Esophagus muscularis mucosa (tissue), 4 donors: ENCODE measurements around the gene INSIG1. TPM values are rescaled to one million over a fixed set of nuclear protein-coding genes. Genes with fewer than 3 reads are reported as not detected.

Experiments
- DNase-seq: peaks from one replicate; pipeline ENCODE4 v3.0.0-alpha.2; 2017; ENCODE audit errors: extremely low spot score
- H3K27ac ChIP-seq, 4 donors: fragments of 200-600 bp; sonication (generic); replicated peaks in 1 of 4; 1 replicate in 3 of 4; 2 replicates in 1 of 4; pipeline ENCODE4 v1.5.1; 2016 to 2019; ENCODE audit warnings: mild to moderate bottlenecking in 1 of 4
- H3K27me3 ChIP-seq, 4 donors: fragments of 200-600 bp; sonication (generic); one replicate each; pipeline versions ENCODE4 v1.5.1 to v1.6.0; 2016 to 2019
- H3K36me3 ChIP-seq, 4 donors: fragments of 200-600 bp; sonication (generic); one replicate each; pipeline ENCODE4 v1.5.1; 2016 to 2019
- H3K4me1 ChIP-seq, 4 donors: fragments of 200-600 bp; sonication (generic); one replicate each; pipeline ENCODE4 v1.5.1; 2016 to 2019
- H3K4me3 ChIP-seq, 4 donors: fragments of 200-600 bp; sonication (generic); 1 replicate in 2 of 4; 2 replicates in 2 of 4; pipeline ENCODE4 v1.5.1; 2016 to 2019; ENCODE audit warnings: mild to moderate bottlenecking in 4 of 4, moderate library complexity in 1 of 4
- H3K9me3 ChIP-seq, 4 donors: fragments of 200-600 bp; sonication (generic); 1 replicate in 3 of 4; 2 replicates in 1 of 4; pipeline ENCODE4 v1.5.1; 2016 to 2019
- CTCF ChIP-seq, 3 experiments: fragments of 200-600 bp in 2 of 3; fragments of 450-650 bp in 1 of 3; sonication (generic) in 2 of 3; IDR thresholded peaks; one replicate each; pipeline ENCODE4 v1.5.1; 2017 to 2019; ENCODE audit warnings: antibody characterized with exemption in 3 of 3, mild to moderate bottlenecking in 2 of 3, moderate library complexity in 1 of 3
- EP300 ChIP-seq: sonication (generic); formaldehyde crosslinking; IDR thresholded peaks from one replicate; pipeline ENCODE4 v1.6.1; 2017; ENCODE audit warnings: antibody characterized with exemption
- POLR2A ChIP-seq: fragments of 450-650 bp; IDR thresholded peaks from one replicate; pipeline ENCODE4 v1.6.1; 2017; ENCODE audit warnings: antibody characterized with exemption, moderate library complexity, mild to moderate bottlenecking, low read depth
- POLR2AphosphoS5 ChIP-seq, 2 donors: sonication (generic); formaldehyde crosslinking; IDR thresholded peaks; one replicate each; pipeline ENCODE4 v1.6.1; 2017; ENCODE audit warnings: antibody characterized with exemption in 2 of 2
- WGBS: methylation state at CpG from one replicate; pipeline ENCODE4 v1.1.5; 2018; 5-methylcytosine and 5-hydroxymethylcytosine counted together
- intact Hi-C: fragments of 100-400 bp; cut with DNase I; formaldehyde crosslinking; loops from one replicate; pipeline ENCODE4 v1.15.1; 2023
- total RNA-seq, 4 donors: library from RNA; depleted of rRNA; stranded (reverse); fragments of >200 nt; gene quantifications; one replicate each; pipeline versions ENCODE4 v1.1.0 to v1.2.1, GENCODE V29; 2016

Gene INSIG1
- total RNA-seq, 4 donors from 2014 or later: 25.3 to 63.5 (median 37.7) TPM

DNA sequence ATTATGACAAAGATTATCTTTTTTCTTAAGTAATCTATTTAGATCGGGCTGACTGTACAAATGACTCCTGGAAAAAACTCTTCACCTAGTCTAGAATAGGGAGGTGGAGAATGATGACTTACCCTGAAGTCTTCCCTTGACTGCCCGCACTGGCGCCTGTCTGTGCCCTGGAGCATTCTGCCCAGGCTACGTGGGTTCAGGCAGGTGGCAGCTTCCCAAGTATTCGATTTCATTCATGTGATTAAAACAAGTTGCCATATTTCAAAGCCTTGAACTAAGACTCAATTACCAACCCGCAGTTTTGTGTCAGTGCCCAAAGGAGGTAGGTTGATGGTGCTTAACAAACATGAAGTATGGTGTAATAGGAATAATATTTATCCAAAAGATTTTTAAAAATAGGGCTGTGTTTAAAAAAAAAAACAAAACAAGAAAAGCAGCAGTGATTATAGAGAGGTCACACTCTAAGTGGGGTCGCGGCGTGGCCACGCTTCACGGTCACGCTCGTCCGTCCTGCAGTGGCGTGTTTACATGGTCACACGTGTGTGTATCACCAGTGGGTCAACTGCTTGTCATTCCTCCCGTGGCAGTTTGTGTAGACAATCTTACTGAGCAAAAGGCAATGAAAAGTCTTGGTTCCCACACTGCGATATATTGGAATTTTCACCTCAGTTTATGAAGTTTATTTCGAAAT lies 10.8 kb downstream of the INSIG1 start:
- no peak for DNase-seq
- Histone ChIP-seq H3K4me3 (no peak overlapping the region), H3K9me3 (no peaks in the 10 kb centered on the region), H3K36me3 (peaks cover 4 to 81% (median 53%) of the 10 kb centered on the region in 4 donors), H3K27me3 (no peaks in the 10 kb centered on the region), H3K4me1 (no peaks in the 10 kb centered on the region), H3K27ac (no peak overlapping the region)
- intact Hi-C loops: no loop called here
- WGBS: 89% methylated on average over 19 of the region's 19 CpGs
- TF ChIP-seq POLR2A (no peak), EP300 (no peak), CTCF (IDR thresholded peaks at IDR 0.05) (no peak), POLR2AphosphoS5 (IDR thresholded peaks at IDR 0.05) (no peak)

GRCh38 chr7:155309021-155309338 lies 11.3 kb downstream of the INSIG1 start:
- no peak overlapping the region for H3K4me3 ChIP-seq
- no peaks in the 10 kb centered on the region for H3K9me3 ChIP-seq
- no peak overlapping the region for H3K27ac ChIP-seq
- WGBS: 71% methylated on average over 1 of the region's 1 CpG
- no peaks in the 10 kb centered on the region for H3K27me3 ChIP-seq
- intact Hi-C loops: no loop called here
- TF ChIP-seq EP300 (no peak), CTCF (IDR thresholded peaks at IDR 0.05) (no peak), POLR2AphosphoS5 (IDR thresholded peaks at IDR 0.05) (no peak), POLR2A (no peak)
- no peak for DNase-seq
- peaks cover 4 to 76% (median 51%) of the 10 kb centered on the region in 4 donors for H3K36me3 ChIP-seq
- H3K4me1 ChIP-seq: no peaks in the 10 kb centered on the region

GRCh38 chr7:155310425-155311114 lies 12.9 kb downstream of the INSIG1 start:
- no peaks in the 10 kb centered on the region for H3K9me3 ChIP-seq
- WGBS: 91% methylated on average over 10 of the region's 13 CpGs
- no peaks in the 10 kb centered on the region for H3K27me3 ChIP-seq
- peaks cover 4 to 61% (median 44%) of the 10 kb centered on the region in 4 donors for H3K36me3 ChIP-seq
- no peak overlapping the region for H3K27ac ChIP-seq
- intact Hi-C loops: no loop called here
- DNase-seq: no peak
- TF ChIP-seq POLR2AphosphoS5 (IDR thresholded peaks at IDR 0.05) (no peak), POLR2A (no peak), EP300 (no peak), CTCF (IDR thresholded peaks at IDR 0.05) (no peak)
- no peaks in the 10 kb centered on the region for H3K4me1 ChIP-seq
- no peak overlapping the region for H3K4me3 ChIP-seq

- no peak for DNase-seq
- intact Hi-C loops: no loop called here
- WGBS: 78% methylated on average over 8 of the region's 8 CpGs
These were observed 14.3 kb downstream of the INSIG1 start for GRCh38 chr7:155311826-155312537.

More at GRCh38 chr7:155311826-155312537, 14.3 kb downstream of the INSIG1 start:
- Histone ChIP-seq H3K9me3 (no peaks in the 10 kb centered on the region), H3K27ac (no peak overlapping the region), H3K27me3 (peaks cover 0 to 6% (median 0%) of the 10 kb centered on the region in 4 donors), H3K4me1 (no peaks in the 10 kb centered on the region), H3K4me3 (no peak overlapping the region), H3K36me3 (peaks cover 4 to 46% (median 32%) of the 10 kb centered on the region in 4 donors)
- TF ChIP-seq EP300 (no peak), CTCF (IDR thresholded peaks at IDR 0.05) (no peak), POLR2AphosphoS5 (IDR thresholded peaks at IDR 0.05) (no peak), POLR2A (no peak)
